ENCODE data around the gene SMIM30.

Gene SMIM30

DNA sequence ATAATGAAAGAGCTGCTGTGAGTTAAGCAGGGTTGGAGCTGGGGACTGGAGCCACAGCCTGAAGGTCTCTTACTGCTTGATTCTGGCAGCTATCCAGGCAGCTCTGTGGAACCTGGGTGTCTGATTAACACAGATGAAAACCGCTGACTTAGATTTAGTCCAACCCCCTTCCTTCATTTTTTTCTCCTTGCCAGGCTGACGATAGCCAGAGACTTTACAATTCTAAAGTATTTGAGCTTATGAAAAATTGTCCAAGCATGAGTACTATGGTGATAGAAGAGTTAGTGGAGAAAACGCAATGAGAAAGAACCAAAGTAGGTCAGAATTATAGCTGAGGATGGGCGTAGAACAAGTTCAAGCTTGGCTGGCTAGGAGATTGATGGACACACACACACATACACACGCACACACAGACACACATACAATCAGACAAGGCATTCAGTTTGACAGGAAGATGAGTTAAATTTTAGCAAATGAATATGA, 18.2 kb downstream of the SMIM30 start:
- DNase-seq (ENCODE audit: low read depth): no peak

DNA sequence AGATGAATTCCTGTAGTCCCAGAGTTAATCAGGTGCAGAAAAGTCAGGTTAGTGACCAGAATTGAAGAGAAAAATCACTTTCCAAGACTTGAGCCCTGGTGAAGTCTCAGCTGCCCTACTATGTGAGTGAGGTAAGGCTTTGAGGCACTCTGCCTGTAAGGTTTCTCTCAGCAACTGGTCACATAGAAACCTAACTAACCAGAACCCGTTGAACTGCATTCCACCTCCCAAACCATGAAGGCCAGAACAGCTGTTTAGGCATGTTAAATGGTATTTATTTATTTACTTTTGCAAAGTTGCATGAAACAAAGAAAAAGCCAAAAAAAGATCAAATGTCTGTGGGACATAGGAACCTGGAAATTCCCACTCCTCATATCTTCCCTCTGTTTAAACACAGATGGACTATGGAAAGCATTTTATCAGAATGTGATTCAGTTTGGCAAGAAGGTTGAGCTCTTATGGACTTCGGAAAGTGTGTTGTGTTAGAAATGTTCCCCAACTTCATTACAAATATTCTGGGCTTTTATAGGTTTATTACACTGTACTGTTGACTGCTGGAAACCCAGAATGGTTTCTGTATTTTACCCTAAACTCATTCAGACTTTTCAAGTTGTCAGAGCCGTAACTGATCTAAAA, 19.0 kb downstream of the SMIM30 start:
- no peak for DNase-seq (ENCODE audit: low read depth)

DNA sequence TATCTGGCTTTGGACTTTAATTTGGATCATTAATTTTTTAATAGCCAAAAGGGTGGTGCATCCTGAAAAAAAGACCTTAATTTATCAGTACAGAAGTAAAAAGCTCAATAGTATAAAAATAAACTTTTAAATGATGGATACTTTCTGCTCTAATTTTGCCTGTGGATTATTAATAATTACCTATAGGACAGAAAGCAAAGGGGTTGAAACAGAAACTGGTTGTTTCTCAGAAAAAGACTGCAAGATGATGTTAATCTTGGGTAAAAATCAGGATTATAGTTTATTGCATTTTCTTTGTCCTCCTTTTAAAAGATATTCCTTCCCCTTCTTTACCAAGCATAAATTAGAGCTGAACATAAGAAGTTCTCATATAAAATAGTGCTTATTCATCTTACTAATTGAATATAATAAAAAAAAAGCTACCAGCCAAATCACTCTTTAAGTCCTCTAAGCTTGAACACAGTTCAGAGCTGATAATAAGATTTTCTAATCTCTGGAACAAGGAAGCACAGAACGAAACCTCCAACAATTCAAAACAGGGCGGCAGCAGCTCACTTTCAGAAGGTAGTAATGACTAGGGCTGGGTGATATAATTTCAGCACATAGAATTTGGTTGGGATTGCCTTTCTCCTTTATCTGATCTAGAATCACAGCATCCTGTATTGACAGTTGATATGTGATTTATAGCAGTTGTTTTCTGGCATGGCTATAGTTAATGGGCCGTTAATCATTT, 23.7 kb downstream of the SMIM30 start:
- DNase-seq (ENCODE audit: low read depth): no peak

DNA sequence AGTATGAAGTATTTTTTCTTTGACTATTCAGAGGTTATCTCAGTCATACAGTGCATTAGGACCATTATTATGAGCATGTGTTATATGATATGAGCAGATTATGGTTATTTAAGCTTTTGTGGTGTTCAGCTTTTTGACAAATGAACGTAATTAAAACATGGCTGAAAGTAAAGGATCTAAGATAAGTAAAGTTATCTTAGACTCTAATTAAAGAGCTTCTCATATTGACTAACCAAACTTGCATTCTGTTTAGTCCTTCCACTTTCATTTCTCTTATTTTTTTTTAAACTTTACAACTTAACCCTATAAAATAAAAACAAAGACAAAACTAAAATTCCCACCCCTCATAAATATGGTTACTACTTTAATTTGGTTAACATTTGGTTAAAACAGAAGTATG, 24.8 kb downstream of the SMIM30 start:
- no peak for DNase-seq (ENCODE audit: low read depth)

GRCh38 chr7:113092762-113093161, 25.6 kb downstream of the SMIM30 start:
- no peak for DNase-seq (ENCODE audit: low read depth)

GRCh38 chr7:113087071-113087998, 31.0 kb downstream of the SMIM30 start:
- peak; percentile 65 for DNase-seq (ENCODE audit: low read depth)

DNA sequence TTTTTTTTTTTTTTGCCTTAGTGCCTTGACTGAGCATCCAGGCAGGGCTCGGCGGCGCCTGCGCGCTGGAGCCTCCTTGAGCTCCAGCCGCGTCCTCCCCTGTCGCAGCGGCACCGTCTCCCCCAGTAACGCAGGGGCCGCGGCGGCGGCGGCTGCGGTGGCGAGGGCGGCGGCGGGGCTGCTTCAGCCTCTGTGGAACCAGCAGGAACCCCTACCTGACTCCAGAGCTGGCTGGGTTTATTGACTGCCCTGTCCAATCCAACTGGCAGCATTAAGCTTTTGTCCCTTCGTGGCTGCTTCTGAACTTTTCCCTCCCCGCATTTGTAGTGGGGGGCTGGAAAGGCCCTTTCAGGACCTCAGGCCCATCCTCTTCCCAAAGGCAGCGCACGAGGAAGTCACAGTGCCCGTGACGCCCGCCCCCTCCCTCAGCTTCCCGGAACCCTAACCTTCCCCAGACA, 31.9 kb downstream of the SMIM30 start, which contains the start of gene GPR85:
Gene GPR85 (minus strand): TSS at position 397 of the 458 bp plus-strand sequence. CDS start 2,106 bp downstream, outside the sequence.
- peak; percentile 12 for DNase-seq (ENCODE audit: low read depth)

GRCh38 chr7:113085781-113086390, 32.5 kb downstream of the SMIM30 start:
- DNase-seq (ENCODE audit: low read depth): no peak

DNA sequence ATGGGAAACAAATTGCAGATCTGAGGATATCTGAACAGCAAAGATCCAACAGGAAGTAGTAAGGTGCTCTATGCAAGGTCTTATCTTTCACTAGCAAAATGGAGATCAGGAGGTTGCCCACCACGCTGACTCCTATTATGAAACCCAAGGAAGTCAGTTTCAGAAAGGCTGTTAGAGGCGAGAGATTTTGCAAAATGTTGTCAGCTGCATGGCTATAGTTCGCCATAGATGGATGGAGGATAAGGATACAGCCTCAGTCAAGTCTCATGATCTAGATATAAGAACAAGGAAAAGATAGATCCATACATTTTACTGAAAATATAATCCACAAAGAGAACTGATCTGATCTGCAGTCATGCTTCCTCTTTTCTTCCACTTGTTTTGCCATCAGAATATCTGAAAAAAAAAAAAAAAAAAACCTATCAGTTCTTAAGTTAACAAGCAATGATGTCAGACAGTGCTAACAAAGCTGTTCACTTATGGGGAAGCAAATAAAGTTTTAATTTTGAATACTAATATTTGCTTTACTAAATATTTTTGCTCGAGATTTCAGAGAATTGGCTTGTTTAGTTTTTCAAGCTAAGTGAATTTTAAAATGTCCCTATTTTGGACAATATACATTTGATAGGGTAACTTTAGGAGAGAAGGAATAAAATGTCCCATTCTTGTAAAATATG, 33.7 kb downstream of the SMIM30 start:
- DNase-seq (ENCODE audit: low read depth): no peak

DNA sequence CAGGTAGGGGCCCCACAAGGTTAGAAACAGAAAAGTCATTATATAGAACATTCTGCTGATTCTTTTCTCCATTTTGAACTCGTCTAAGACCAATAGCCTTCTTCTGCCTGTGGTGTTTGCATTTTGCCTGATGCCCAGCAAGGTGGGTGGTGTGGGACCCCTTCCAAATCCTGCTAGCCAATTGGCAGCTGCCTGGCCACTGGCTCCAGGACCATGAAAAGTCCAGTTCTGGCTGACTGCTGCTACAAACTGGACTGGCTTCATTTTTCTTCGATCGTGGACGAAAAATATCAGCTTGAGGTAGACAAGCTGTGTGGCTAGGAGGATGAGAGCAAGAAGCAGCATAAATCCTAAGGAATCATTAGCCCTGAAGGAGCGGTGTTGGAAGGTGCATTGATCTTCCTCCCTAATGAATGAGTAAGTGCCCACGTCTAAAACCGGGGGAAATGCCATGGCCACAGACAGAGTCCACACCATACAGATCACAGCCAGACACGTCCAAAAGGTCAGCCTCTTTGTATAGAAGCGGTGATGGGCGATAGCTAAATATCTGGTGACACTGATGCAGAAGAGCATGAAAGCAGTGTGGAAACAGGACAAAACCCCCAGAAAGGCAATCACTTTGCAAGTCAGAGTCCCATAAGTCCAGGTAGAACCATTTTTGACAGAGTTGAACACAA, 34.4 kb downstream of the SMIM30 start:
- no peak for DNase-seq (ENCODE audit: low read depth)

- DNase-seq (ENCODE audit: low read depth): no peak
Observed at GRCh38 chr7:113083132-113083815, 35.1 kb downstream of the SMIM30 start.

DNA sequence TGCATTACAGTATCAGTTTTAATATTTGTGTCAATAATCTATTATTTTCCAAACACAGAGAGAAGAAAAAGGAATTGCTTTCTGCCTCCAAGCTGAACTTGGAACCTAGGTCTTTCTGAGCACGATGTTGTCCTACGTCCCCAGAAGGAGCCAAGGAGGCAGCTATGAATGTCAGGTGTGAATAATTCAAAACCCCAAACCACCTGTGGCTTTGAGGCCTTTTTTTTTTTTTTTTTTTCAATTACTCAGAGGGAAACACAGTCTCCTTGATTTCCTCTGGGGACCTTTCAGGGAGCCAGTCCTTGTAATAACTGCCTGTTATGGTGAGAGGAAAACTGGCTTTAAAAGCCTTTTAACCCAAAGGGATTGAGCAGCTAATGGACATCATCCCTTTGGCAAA, 40.0 kb downstream of the SMIM30 start:
- DNase-seq (ENCODE audit: low read depth): no peak

DNA sequence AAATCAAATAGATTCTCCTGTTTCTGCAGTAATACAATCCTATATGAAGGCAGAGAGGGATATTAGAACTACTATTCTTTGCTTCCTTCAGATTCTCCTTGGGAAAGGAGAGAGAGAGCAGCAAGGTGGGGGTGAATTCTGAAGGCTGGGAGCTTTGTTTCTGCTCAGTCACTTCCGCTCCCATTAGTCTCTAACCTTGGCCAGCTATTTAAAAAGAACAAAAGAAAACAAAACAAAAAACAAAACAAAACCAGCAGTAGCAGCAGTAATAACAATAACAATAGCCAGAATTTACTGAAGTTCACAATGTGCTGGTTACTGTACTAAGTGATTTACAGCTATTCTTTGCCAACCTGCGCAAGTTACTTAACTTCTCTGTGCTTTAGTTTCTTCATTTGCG, 41.7 kb downstream of the SMIM30 start:
- DNase-seq (ENCODE audit: low read depth): no peak

- no peak for DNase-seq (ENCODE audit: low read depth)
Observed at GRCh38 chr7:113071465-113071864, 46.9 kb downstream of the SMIM30 start.
